WERI-Rb-1 (cell line): ENCODE results near the gene MYLK.

Source experiments
- DNase-seq: peaks from one replicate; pipeline ENCODE4 v3.0.0-alpha.2; 2020
- H3K27ac ChIP-seq: fragments of 250-450 bp; sonication (Bioruptor Pico); 2 replicates; pipeline ENCODE4 v1.5.1; 2020; ENCODE audit warnings: mild to moderate bottlenecking, moderate library complexity
- H3K27me3 ChIP-seq: fragments of 250-450 bp; sonication (Bioruptor Pico); 2 replicates; pipeline ENCODE4 v1.5.1; 2021; ENCODE audit warnings: mild to moderate bottlenecking, low read depth, moderate library complexity; ENCODE audit not compliant: insufficient read depth, severe bottlenecking
- H3K36me3 ChIP-seq: fragments of 250-450 bp; sonication (Bioruptor Pico); 2 replicates; pipeline ENCODE4 v1.5.1; 2020; ENCODE audit warnings: mild to moderate bottlenecking, moderate library complexity
- H3K4me3 ChIP-seq: 2 replicates; pipeline ENCODE4 v1.5.1; 2011; ENCODE audit warnings: low read depth, mild to moderate bottlenecking, control low read depth, low read length
- H3K9me3 ChIP-seq: fragments of 250-450 bp; sonication (Bioruptor Pico); 2 replicates; pipeline ENCODE4 v1.5.1; 2021; ENCODE audit warnings: mild to moderate bottlenecking, moderate library complexity; ENCODE audit not compliant: severe bottlenecking
- TF ChIP-seq, protein P1 (sequence below): IDR thresholded peaks from 2 replicates; pipeline ENCODE4 v1.5.1; 2011; ENCODE audit warnings: low read depth, mild to moderate bottlenecking, control low read depth, inconsistent platforms, low read length

The MYLK gene

DNA sequence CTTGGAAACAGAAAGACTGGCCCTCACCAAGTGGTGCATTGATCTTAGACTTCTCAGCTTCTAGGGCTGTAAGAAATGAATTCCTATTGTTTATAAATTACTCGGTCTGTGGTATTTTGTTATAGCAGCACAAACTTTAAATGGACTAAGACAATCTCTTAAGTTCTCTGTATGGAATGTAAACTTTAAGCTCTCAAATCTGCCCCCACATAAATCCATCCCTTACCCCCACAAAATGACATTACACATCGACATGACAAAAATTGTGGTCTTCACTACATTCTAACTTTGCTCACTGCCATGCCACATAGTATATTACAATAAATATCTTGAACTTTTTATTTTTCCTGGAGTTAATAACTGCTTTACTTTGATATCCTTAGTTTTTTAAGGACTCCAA, 121.3 kb downstream of the MYLK start:
- Histone ChIP-seq H3K27me3 (no peaks in the 10 kb centered on the region), H3K36me3 (no peaks in the 10 kb centered on the region), H3K27ac (no peak overlapping the region), H3K4me3 (no peak overlapping the region), H3K9me3 (no peaks in the 10 kb centered on the region)
- TF ChIP-seq, protein P1, sequence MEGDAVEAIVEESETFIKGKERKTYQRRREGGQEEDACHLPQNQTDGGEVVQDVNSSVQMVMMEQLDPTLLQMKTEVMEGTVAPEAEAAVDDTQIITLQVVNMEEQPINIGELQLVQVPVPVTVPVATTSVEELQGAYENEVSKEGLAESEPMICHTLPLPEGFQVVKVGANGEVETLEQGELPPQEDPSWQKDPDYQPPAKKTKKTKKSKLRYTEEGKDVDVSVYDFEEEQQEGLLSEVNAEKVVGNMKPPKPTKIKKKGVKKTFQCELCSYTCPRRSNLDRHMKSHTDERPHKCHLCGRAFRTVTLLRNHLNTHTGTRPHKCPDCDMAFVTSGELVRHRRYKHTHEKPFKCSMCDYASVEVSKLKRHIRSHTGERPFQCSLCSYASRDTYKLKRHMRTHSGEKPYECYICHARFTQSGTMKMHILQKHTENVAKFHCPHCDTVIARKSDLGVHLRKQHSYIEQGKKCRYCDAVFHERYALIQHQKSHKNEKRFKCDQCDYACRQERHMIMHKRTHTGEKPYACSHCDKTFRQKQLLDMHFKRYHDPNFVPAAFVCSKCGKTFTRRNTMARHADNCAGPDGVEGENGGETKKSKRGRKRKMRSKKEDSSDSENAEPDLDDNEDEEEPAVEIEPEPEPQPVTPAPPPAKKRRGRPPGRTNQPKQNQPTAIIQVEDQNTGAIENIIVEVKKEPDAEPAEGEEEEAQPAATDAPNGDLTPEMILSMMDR, result no peak
- DNase-seq, result no peak

DNA sequence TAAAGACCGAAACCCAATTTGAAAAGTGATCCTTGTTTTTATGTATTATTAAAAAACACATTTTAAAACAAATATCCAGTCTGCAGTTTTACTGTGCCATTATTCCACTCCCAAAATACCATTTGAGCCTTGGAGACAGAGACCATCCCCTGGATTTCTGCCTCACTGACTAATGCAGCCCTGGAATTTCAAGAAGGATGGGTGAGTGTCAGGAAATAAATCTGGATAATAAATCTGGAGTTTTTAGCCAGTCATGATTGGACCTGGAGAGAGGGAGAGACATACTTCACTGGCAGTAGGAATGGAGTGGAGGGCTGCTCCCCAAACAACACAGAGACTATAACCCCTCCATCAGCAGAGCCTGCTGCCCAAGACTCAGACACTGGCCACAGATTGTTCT, 123.3 kb downstream of the MYLK start:
- no peak overlapping the region for H3K27ac ChIP-seq
- H3K9me3 ChIP-seq, result no peaks in the 10 kb centered on the region
- no peak overlapping the region for H3K4me3 ChIP-seq
- H3K36me3 ChIP-seq, result no peaks in the 10 kb centered on the region
- no peak for DNase-seq
- TF ChIP-seq, protein P1, result no peak
- H3K27me3 ChIP-seq, result no peaks in the 10 kb centered on the region

DNA sequence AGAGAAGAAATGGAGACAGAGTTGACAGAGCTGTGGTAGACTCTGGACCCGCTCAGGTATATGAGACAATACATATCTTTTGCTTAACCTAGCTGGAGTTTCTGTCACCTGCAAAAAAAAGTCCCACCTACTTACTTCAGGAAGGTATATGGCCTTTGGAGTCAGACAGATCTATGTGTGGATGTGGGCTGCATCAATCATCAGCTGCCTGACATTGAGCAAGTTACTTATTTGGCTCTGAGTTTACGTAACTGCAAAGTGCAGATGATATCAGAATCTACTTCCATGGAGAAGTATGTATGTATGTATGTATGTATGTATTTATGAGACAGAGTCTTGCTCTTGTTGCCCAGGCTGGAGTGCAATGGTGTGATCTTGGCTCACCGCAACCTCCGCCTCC, 124.3 kb downstream of the MYLK start:
- Histone ChIP-seq H3K36me3 (no peaks in the 10 kb centered on the region), H3K27me3 (no peaks in the 10 kb centered on the region), H3K9me3 (no peaks in the 10 kb centered on the region), H3K27ac (no peak overlapping the region), H3K4me3 (no peak overlapping the region)
- TF ChIP-seq, protein P1, result no peak
- no peak for DNase-seq

DNA sequence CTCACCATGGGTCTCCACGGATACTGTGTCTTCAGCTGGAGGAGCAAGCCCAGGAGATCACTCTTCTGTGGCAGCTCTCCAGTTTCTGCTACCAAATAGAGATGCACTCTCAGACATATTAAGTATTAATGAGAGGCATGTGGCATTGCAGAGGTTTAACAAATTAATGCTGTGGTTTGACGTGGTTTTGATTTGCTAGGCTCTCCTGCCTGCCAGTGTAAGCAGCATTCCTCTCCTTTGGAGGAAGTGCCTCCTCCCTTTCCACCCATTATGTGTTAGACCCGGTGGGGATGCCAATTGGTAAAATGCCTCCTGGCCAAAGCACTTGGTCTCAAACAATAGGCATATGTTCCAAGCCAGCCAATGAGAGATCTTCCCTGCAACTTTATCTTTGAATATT, 124.8 kb downstream of the MYLK start:
- H3K27me3 ChIP-seq, result no peaks in the 10 kb centered on the region
- no peak overlapping the region for H3K27ac ChIP-seq
- TF ChIP-seq, protein P1, result no peak
- H3K9me3 ChIP-seq, result no peaks in the 10 kb centered on the region
- H3K4me3 ChIP-seq, result no peak overlapping the region
- DNase-seq, result no peak
- no peaks in the 10 kb centered on the region for H3K36me3 ChIP-seq

DNA sequence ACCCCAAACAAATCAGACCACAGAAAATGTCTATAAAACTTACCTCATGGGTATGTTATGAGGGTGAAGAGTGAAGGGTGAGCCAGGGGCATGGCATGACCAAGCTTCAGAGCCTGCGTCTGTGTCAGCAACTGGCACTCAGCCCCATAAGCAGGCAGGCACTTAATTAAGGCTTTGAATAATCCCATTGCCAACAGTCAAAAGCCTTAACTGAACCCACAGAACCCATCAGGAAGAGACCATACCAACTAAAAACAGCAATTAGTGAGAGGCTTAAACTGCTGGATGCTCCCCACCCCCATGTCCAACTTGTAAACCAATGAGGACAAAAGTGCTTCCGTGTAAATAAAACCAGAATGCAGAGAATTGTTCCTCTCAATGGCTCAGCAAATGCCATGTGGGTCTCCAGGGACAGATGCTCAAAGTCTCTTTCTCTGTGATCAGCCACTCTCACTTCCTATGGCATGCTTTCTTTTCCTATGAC, 126.0 kb downstream of the MYLK start:
- no peak overlapping the region for H3K4me3 ChIP-seq
- TF ChIP-seq, protein P1, result no peak
- H3K27ac ChIP-seq, result no peak overlapping the region
- peak; percentile 21 for DNase-seq
- no peaks in the 10 kb centered on the region for H3K27me3 ChIP-seq
- no peaks in the 10 kb centered on the region for H3K36me3 ChIP-seq
- no peaks in the 10 kb centered on the region for H3K9me3 ChIP-seq

DNA sequence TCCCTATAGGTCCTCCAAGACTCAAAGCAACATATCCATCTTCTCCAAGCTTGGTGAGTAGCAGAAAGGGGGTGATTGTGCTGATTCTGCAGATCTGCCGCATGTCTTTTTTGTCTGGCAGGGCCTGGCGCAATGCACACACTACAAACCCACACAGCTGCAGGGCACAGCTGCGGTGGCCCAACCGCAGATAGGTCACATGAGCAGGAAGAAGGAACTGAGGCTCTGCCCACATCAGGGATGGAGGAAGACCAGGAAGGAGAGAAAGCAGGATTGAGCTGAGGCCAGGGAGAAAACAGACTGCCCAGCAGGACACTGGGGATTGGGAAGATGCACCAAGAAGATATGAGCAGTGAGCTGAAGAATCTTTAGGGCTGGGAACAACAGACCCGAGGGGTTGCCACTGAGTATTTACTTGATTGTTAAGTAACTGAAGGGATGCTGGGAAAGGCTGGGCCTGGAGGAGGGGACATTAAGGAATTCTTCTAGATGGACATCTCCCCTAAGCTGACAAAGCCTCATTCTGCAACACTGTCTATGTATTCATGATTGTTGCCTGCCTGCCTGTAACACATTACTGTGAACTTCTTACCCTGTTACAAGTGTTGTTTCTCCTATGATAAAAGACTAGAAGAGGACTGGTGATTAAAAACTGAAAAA, 126.7 kb downstream of the MYLK start:
- Histone ChIP-seq H3K27ac (no peak overlapping the region), H3K4me3 (no peak overlapping the region), H3K27me3 (no peaks in the 10 kb centered on the region), H3K36me3 (no peaks in the 10 kb centered on the region), H3K9me3 (no peaks in the 10 kb centered on the region)
- no peak for DNase-seq
- TF ChIP-seq, protein P1, result no peak
